ENCODE measurements around the gene TECR.
A peak's percentile ranks its signal among the peaks of the same experiment; 100 is the strongest.
"Not testable (repeated sequence)": the region's sequence is repeated elsewhere in the genome, so short reads cannot be mapped to it uniquely, and the experiment has no call there.

The TECR gene

GRCh38 chr19:14599548-14600147 lies 70.3 kb downstream of the TECR start:
- no peak for DNase-seq

GRCh38 chr19:14603990-14604387 lies 74.6 kb downstream of the TECR start:
- no peak for DNase-seq

- no peak for DNase-seq
These were observed 77.2 kb downstream of the TECR start for GRCh38 chr19:14606627-14607026.

GRCh38 chr19:14611051-14611450 lies 81.7 kb downstream of the TECR start:
- DNase-seq, result no peak

- not testable (repeated sequence) for DNase-seq
These were observed 82.8 kb downstream of the TECR start for GRCh38 chr19:14612242-14612641.

GRCh38 chr19:14612657-14613056 lies 83.3 kb downstream of the TECR start:
- no peak for DNase-seq

GRCh38 chr19:14613399-14614098 lies 84.2 kb downstream of the TECR start:
- not testable (repeated sequence) for DNase-seq

- DNase-seq, result peak; percentile 75 to 84
These were observed 84.7 kb downstream of the TECR start for GRCh38 chr19:14614099-14614412.
